Stimulated activated effector memory CD8-positive, alpha-beta T cell treated with anti-CD3 and anti-CD28 coated beads, Interleukin-12 subunit alpha, Interleukin-12 subunit beta, amount 100 ng/mL, for 72 hours (primary cell): ENCODE data around the gene DXO.
"Not testable (repeated sequence)": the region's sequence is repeated elsewhere in the genome, so short reads cannot be mapped to it uniquely, and the experiment has no call there.

Experiments used
- ATAC-seq: fragments of 150-1000 bp; cut with Tn5 transposase; 2 replicates; pipeline ENCODE4 v1.10.0; 2021
- DNase-seq, 2 donors: peaks; one replicate each; pipeline ENCODE4 v3.0.0; 2021 to 2022; ENCODE audit warnings: low spot score in 2 of 2
- H3K27ac Mint-ChIP-seq: one replicate; pipeline ENCODE4 v1.8.0; 2022; ENCODE audit warnings: mild to moderate bottlenecking, mixed read lengths
- H3K36me3 Mint-ChIP-seq: one replicate; pipeline ENCODE4 v1.8.0; 2022; ENCODE audit warnings: mild to moderate bottlenecking, mixed read lengths
- H3K4me1 Mint-ChIP-seq: one replicate; pipeline ENCODE4 v1.8.0; 2022; ENCODE audit warnings: mixed read lengths
- H3K4me3 Mint-ChIP-seq: one replicate; pipeline ENCODE4 v1.8.0; 2022; ENCODE audit warnings: mild to moderate bottlenecking, mixed read lengths
- H3K9me3 Mint-ChIP-seq: one replicate; pipeline ENCODE4 v1.8.0; 2022; ENCODE audit warnings: mixed read lengths

The DXO gene

GRCh38 chr6:31932137-31932536 is 39.8 kb downstream of the DXO start:
- DNase-seq, H3K27ac Mint-ChIP-seq, H3K4me1 Mint-ChIP-seq, H3K36me3 Mint-ChIP-seq, ATAC-seq, H3K4me3 Mint-ChIP-seq, H3K9me3 Mint-ChIP-seq: not testable (repeated sequence)

GRCh38 chr6:31930962-31931361 is 41.0 kb downstream of the DXO start:
- ATAC-seq (no peak), DNase-seq (no peak)
- no peaks in the 10 kb centered on the region for H3K4me1 Mint-ChIP-seq
- H3K27ac Mint-ChIP-seq, result no peak overlapping the region
- no peaks in the 10 kb centered on the region for H3K36me3 Mint-ChIP-seq
- no peaks in the 10 kb centered on the region for H3K9me3 Mint-ChIP-seq
- H3K4me3 Mint-ChIP-seq, result no peak overlapping the region

- no peaks in the 10 kb centered on the region for H3K36me3 Mint-ChIP-seq
- H3K9me3 Mint-ChIP-seq, result no peaks in the 10 kb centered on the region
- no peak for DNase-seq
- ATAC-seq, result no peak
- H3K27ac Mint-ChIP-seq, result no peak overlapping the region
- no peaks in the 10 kb centered on the region for H3K4me1 Mint-ChIP-seq
- no peak overlapping the region for H3K4me3 Mint-ChIP-seq
Observed at GRCh38 chr6:31928672-31928939, 43.3 kb downstream of the DXO start.

- no peak overlapping the region for H3K27ac Mint-ChIP-seq
- no peak for ATAC-seq
Observed at GRCh38 chr6:31927863-31928671, 43.9 kb downstream of the DXO start.

GRCh38 chr6:31927242-31927862 is 44.6 kb downstream of the DXO start, which contains the start of gene C2:
C2 (plus strand) TSS chr6:31927717; CDS start chr6:31927753, 36 bp downstream.
- Mint-ChIP-seq H3K9me3 (no peaks in the 10 kb centered on the region), H3K4me1 (no peaks in the 10 kb centered on the region), H3K36me3 (no peaks in the 10 kb centered on the region), H3K27ac (no peak within 1 kb of the TSS), H3K4me3 (no peak within 1 kb of the TSS)
- no peak for ATAC-seq
- no peak for DNase-seq

More at GRCh38 chr6:31927863-31928671, 43.9 kb downstream of the DXO start:
- Mint-ChIP-seq H3K9me3 (no peaks in the 10 kb centered on the region), H3K36me3 (no peaks in the 10 kb centered on the region), H3K4me1 (no peaks in the 10 kb centered on the region), H3K4me3 (no peak overlapping the region)
- no peak for DNase-seq

- ATAC-seq, result peak; percentile 56
Observed at GRCh38 chr6:31922942-31923341, 49.0 kb downstream of the DXO start.

GRCh38 chr6:31920811-31921210 is 51.1 kb downstream of the DXO start:
- H3K27ac Mint-ChIP-seq, result no peak overlapping the region
- no peaks in the 10 kb centered on the region for H3K9me3 Mint-ChIP-seq
- H3K36me3 Mint-ChIP-seq, result no peaks in the 10 kb centered on the region
- H3K4me3 Mint-ChIP-seq, result no peak overlapping the region
- H3K4me1 Mint-ChIP-seq, result no peaks in the 10 kb centered on the region
- DNase-seq (no peak), ATAC-seq (no peak)

More at GRCh38 chr6:31922942-31923341, 49.0 kb downstream of the DXO start:
- Mint-ChIP-seq H3K27ac (no peak overlapping the region), H3K9me3 (no peaks in the 10 kb centered on the region), H3K36me3 (no peaks in the 10 kb centered on the region), H3K4me3 (no peak overlapping the region), H3K4me1 (no peaks in the 10 kb centered on the region)
- no peak for DNase-seq
